HG02885 (cell line): ENCODE data around the gene ISOC2.
"Not testable (repeated sequence)": the region's sequence is repeated elsewhere in the genome, so short reads cannot be mapped to it uniquely, and the experiment has no call there.

Experiments
- ATAC-seq: cut with Tn5 transposase; IDR thresholded peaks from one replicate; pipeline ENCODE4 v1.9.1; 2021; ENCODE audit warnings: mild to moderate bottlenecking; ENCODE audit not compliant: unreplicated experiment, poor library complexity

ISOC2 gene

GRCh38 chr19:55461974-55462626, 658 bp upstream of the ISOC2 start:
- ATAC-seq = no peak

- no peak for ATAC-seq
Measured at GRCh38 chr19:55460670-55461258, 678 bp downstream of the ISOC2 start.

GRCh38 chr19:55459950-55460657, 1.3 kb downstream of the ISOC2 start:
- no peak for ATAC-seq

- ATAC-seq = no peak
Measured at GRCh38 chr19:55459551-55459949, 1.9 kb downstream of the ISOC2 start.

GRCh38 chr19:55457683-55458457, 3.6 kb downstream of the ISOC2 start:
- ATAC-seq = no peak

- ATAC-seq = no peak
Measured at GRCh38 chr19:55456347-55456746, 5.1 kb downstream of the ISOC2 start.

- ATAC-seq = no peak
Measured at GRCh38 chr19:55455576-55456235, 5.7 kb downstream of the ISOC2 start.

- no peak for ATAC-seq
Measured at GRCh38 chr19:55454787-55455243, 6.6 kb downstream of the ISOC2 start.

GRCh38 chr19:55453511-55454260, 7.8 kb downstream of the ISOC2 start:
- ATAC-seq = no peak

GRCh38 chr19:55452749-55453346, 8.6 kb downstream of the ISOC2 start:
- no peak for ATAC-seq

GRCh38 chr19:55451965-55452748, 9.3 kb downstream of the ISOC2 start:
- no peak for ATAC-seq

GRCh38 chr19:55451163-55451964, 10.1 kb downstream of the ISOC2 start:
- no peak for ATAC-seq

- ATAC-seq = no peak
Measured at GRCh38 chr19:55449469-55449868, 12.0 kb downstream of the ISOC2 start.

GRCh38 chr19:55448175-55448490, 13.3 kb downstream of the ISOC2 start:
- ATAC-seq = not testable (repeated sequence)

GRCh38 chr19:55447421-55448174, 13.8 kb downstream of the ISOC2 start:
- no peak for ATAC-seq

GRCh38 chr19:55446060-55446459, 15.4 kb downstream of the ISOC2 start:
- no peak for ATAC-seq

- ATAC-seq = no peak
Measured at GRCh38 chr19:55444646-55445045, 16.8 kb downstream of the ISOC2 start.
